Sigmoid colon (tissue), 7 donors: ENCODE measurements around the gene ORM1. TPM values are rescaled to one million over a fixed set of nuclear protein-coding genes. Genes with fewer than 3 reads are reported as not detected.

Source experiments
- DNase-seq: peaks from one replicate; pipeline ENCODE4 v3.0.0-alpha.2; 2019
- H3K27ac ChIP-seq, 4 donors: fragments of 200-600 bp; sonication (generic); one replicate each; pipeline ENCODE4 v1.5.1; 2016 to 2019; ENCODE audit warnings: mild to moderate bottlenecking in 1 of 4
- H3K27me3 ChIP-seq, 3 donors: fragments of 200-600 bp; sonication (generic); one replicate each; pipeline ENCODE4 v1.5.1; 2019; ENCODE audit warnings: mild to moderate bottlenecking in 1 of 3
- H3K36me3 ChIP-seq, 4 donors: fragments of 200-600 bp; sonication (generic); one replicate each; pipeline ENCODE4 v1.5.1; 2016 to 2019
- H3K4me1 ChIP-seq, 4 donors: fragments of 200-600 bp; sonication (generic); one replicate each; pipeline ENCODE4 v1.5.1; 2017 to 2019
- H3K4me3 ChIP-seq, 4 donors: fragments of 200-600 bp; sonication (generic); one replicate each; pipeline ENCODE4 v1.5.1; 2017 to 2019; ENCODE audit warnings: mild to moderate bottlenecking in 2 of 4, moderate library complexity in 1 of 4
- H3K9me3 ChIP-seq, 4 donors: fragments of 200-600 bp in 3 of 4; sonication (generic) in 3 of 4; one replicate each; pipeline versions ENCODE4 v1.5.1 to v1.6.1; 2013 to 2019
- EP300 ChIP-seq, 4 donors: sonication (generic); formaldehyde crosslinking; IDR thresholded peaks; one replicate each; pipeline ENCODE4 v1.6.1; 2017; ENCODE audit warnings: antibody characterized with exemption in 4 of 4
- POLR2A ChIP-seq, 2 donors: fragments of 450-650 bp; IDR thresholded peaks; one replicate each; pipeline ENCODE4 v1.6.1; 2016; ENCODE audit warnings: antibody characterized with exemption in 2 of 2, mild to moderate bottlenecking in 2 of 2, moderate library complexity in 2 of 2
- POLR2AphosphoS5 ChIP-seq, 4 donors: sonication (generic); formaldehyde crosslinking; IDR thresholded peaks; one replicate each; pipeline ENCODE4 v1.6.1; 2017; ENCODE audit warnings: antibody characterized with exemption in 4 of 4
- WGBS, 2 donors: extraction: QIAGEN DNeasy Blood & Tissue Kit; methylation state at CpG; one replicate each; pipeline ENCODE4 v1.1.7; 2013; 5-methylcytosine and 5-hydroxymethylcytosine counted together
- intact Hi-C: fragments of 100-400 bp; cut with DNase I; formaldehyde crosslinking; loops from one replicate; pipeline ENCODE4 v1.15.1; 2023
- polyA plus RNA-seq, 3 donors: library from polyadenylated mRNA; stranded (reverse); fragments of 200-250 nt; gene quantifications; one replicate each; pipeline ENCODE4 v1.2.3, GENCODE V29; 2013
- total RNA-seq, 4 donors: library from RNA; depleted of rRNA; stranded (reverse); fragments of >200 nt; gene quantifications; one replicate each; pipeline ENCODE4 v1.1.0, GENCODE V29; 2016
- TF ChIP-seq, protein P1 (sequence below), 4 experiments: fragments of 450-650 bp in 3 of 4; fragments of 200-600 bp in 1 of 4; IDR thresholded peaks; one replicate each; pipeline ENCODE4 v1.5.1; 2016 to 2019; ENCODE audit warnings: antibody characterized with exemption in 4 of 4, mild to moderate bottlenecking in 3 of 4, moderate library complexity in 2 of 4
- donor health status: healthy with polysubstance abuse.
- donor health status: Bipolar disorder and iron deficiency.
- donor health status: healthy.

The ORM1 gene
- total and polyA plus RNA-seq, 7 donors: 1.1 to 1.8 TPM; not detected in 5

GRCh38 chr9:114367772-114368569 lies 45.1 kb downstream of the ORM1 start:
- Histone ChIP-seq H3K27me3 (no peaks in the 10 kb centered on the region), H3K27ac (peak overlapping the region in 2 of 4 donors; percentile 33 to 49), H3K36me3 (peaks cover 4 to 44% (median 7%) of the 10 kb centered on the region in 4 donors), H3K9me3 (no peaks in the 10 kb centered on the region), H3K4me3 (no peak overlapping the region), H3K4me1 (peaks cover 0 to 23% (median 11%) of the 10 kb centered on the region in 4 donors)
- WGBS, 2 donors: 88 to 89% methylated on average over 14 of the region's 14 CpGs
- TF ChIP-seq, protein P1, sequence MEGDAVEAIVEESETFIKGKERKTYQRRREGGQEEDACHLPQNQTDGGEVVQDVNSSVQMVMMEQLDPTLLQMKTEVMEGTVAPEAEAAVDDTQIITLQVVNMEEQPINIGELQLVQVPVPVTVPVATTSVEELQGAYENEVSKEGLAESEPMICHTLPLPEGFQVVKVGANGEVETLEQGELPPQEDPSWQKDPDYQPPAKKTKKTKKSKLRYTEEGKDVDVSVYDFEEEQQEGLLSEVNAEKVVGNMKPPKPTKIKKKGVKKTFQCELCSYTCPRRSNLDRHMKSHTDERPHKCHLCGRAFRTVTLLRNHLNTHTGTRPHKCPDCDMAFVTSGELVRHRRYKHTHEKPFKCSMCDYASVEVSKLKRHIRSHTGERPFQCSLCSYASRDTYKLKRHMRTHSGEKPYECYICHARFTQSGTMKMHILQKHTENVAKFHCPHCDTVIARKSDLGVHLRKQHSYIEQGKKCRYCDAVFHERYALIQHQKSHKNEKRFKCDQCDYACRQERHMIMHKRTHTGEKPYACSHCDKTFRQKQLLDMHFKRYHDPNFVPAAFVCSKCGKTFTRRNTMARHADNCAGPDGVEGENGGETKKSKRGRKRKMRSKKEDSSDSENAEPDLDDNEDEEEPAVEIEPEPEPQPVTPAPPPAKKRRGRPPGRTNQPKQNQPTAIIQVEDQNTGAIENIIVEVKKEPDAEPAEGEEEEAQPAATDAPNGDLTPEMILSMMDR (IDR thresholded peaks at IDR 0.05): no peak
- DNase-seq: no peak
- intact Hi-C loops: no loop called here

DNA sequence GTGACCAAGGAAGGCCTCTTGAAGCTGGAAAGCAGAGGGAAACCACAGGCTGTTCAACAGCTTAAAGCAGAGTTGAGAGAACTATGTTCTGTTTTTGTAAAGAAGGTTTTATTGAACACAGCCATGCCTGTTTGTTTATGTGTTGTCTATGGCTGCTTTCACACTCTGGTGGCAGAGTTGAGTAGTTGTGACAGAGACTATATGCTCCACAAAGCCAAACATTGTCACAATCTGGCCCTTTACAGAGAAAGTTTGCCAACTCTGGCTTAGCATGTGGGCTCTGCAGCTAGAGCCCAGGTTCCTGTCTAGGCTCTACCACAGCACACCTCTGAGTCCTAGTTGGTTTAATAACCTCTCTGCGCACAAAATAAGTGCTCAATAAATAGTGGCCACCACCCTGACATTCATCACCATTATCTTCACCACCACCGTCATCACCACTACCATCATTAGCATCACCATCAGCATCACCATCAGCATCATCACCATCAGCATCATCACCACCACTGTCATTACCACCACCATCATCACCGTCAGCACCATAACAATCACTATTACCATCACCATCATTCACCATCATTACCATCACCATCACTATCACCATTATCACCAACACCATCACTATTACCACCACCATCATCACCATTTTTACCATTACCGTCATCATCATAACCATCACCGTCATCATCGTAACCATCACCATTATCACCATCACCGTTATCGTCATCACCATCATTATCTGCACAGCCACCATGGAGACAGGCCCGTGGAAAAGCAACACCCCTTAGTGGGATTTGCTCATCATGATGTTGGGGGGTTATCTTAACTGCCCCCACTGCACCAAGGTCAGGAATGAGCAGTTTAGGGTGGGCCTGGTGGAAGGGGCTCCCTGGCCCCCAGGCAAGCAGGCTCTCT lies 46.6 kb downstream of the ORM1 start:
- Histone ChIP-seq H3K27me3 (no peaks in the 10 kb centered on the region), H3K4me1 (peaks cover 0 to 26% (median 12%) of the 10 kb centered on the region in 4 donors), H3K4me3 (no peak overlapping the region), H3K9me3 (no peaks in the 10 kb centered on the region), H3K36me3 (peaks cover 2 to 45% (median 8%) of the 10 kb centered on the region in 4 donors), H3K27ac (no peak overlapping the region)
- intact Hi-C loops: no loop called here
- no peak for DNase-seq
- 94 to 96% methylated on average over 9 of the region's 9 CpGs for WGBS, 2 donors
- TF ChIP-seq, protein P1 (IDR thresholded peaks at IDR 0.05): no peak
- TF ChIP-seq EP300 (IDR thresholded peaks at IDR 0.05): no peak

DNA sequence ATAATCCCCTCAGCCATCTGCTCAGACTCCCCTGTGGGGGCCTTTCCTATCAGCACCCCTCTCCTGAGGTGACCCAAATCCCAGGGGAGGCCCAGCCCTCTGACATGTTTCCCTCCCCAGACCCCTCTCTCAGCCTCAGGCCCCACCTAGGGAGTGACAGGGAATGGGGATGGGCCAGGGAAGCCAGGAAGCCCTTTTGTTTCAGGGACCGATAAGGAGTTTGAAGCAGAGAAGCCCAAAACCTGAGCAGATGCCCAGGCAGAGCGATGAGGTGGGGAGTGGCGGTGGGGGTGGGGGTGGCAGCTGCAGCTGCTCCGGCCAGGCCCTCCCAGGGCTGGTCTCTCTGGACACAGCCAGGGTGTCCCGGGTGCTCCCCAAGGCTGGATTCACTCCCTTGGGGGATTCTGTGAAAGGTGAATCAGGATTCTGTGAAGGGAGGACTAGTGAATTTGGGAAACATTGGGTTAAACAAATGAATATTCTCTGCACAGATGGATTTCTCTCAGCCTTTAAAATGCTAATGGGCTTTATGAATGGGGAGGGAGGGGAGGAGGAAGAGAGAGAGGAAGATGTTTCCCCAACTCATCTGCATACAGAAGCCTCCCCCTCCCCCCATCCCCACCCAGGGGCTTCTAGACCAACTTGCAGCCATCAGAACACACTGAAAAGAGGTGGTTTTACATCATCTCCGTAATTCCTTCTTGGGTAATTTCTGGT lies 47.5 kb downstream of the ORM1 start:
- H3K4me3 ChIP-seq: no peak overlapping the region
- TF ChIP-seq, protein P1 (IDR thresholded peaks at IDR 0.05): no peak
- TF ChIP-seq POLR2AphosphoS5 (IDR thresholded peaks at IDR 0.05) (no peak), EP300 (IDR thresholded peaks at IDR 0.05) (no peak), POLR2A (IDR thresholded peaks at IDR 0.05) (no peak)
- H3K27ac ChIP-seq: no peak overlapping the region
- 66 to 81% methylated on average over 6 of the region's 6 CpGs for WGBS, 2 donors
- H3K9me3 ChIP-seq: no peaks in the 10 kb centered on the region
- peaks cover 0 to 26% (median 12%) of the 10 kb centered on the region in 4 donors for H3K4me1 ChIP-seq
- DNase-seq: peak; percentile 34
- intact Hi-C loops: no loop called here
- H3K27me3 ChIP-seq: no peaks in the 10 kb centered on the region
- peaks cover under 1 to 48% (median 11%) of the 10 kb centered on the region in 4 donors for H3K36me3 ChIP-seq

- peaks cover 3 to 46% (median 11%) of the 10 kb centered on the region in 4 donors for H3K36me3 ChIP-seq
- TF ChIP-seq EP300 (IDR thresholded peaks at IDR 0.05) (no peak), POLR2A (IDR thresholded peaks at IDR 0.05) (no peak), POLR2AphosphoS5 (IDR thresholded peaks at IDR 0.05) (no peak)
- TF ChIP-seq, protein P1 (IDR thresholded peaks at IDR 0.05): no peak
- peak; percentile 67 for DNase-seq
- H3K27me3 ChIP-seq: no peaks in the 10 kb centered on the region
- intact Hi-C loops: no loop called here
- H3K27ac ChIP-seq: no peak overlapping the region
- WGBS, 2 donors: 72 to 89% methylated on average over 4 of the region's 4 CpGs
- H3K4me3 ChIP-seq: no peak overlapping the region
- H3K4me1 ChIP-seq: peaks cover 0 to 26% (median 12%) of the 10 kb centered on the region in 4 donors
- no peaks in the 10 kb centered on the region for H3K9me3 ChIP-seq
Measured at GRCh38 chr9:114370968-114371320, 48.0 kb downstream of the ORM1 start.
